ENCODE data around the gene BBC3.

Gene BBC3

GRCh38 chr19:47239610-47240296 is 8.8 kb upstream of the BBC3 start:
- peak; percentile 19 to 71 for DNase-seq (ENCODE audit: low read depth in 2 of 2)
- no peak for TF ChIP-seq CTCF (IDR thresholded peaks at IDR 0.05; ENCODE audit: low read depth, low read length)
- peak overlapping the region; percentile 15 to 24 for H3K4me3 ChIP-seq (replicated peaks in 1 of 2; ENCODE audit: low read depth in 2 of 2, low read length in 2 of 2)

- peak in 1 of 2 donors; percentile 9 for DNase-seq (ENCODE audit: low read depth in 2 of 2)
- no peak for TF ChIP-seq CTCF (IDR thresholded peaks at IDR 0.05; ENCODE audit: low read depth, low read length)
- peak overlapping the region in 1 of 2 donors; percentile 14 for H3K4me3 ChIP-seq (replicated peaks in 1 of 2; ENCODE audit: low read depth in 2 of 2, low read length in 2 of 2)
Measured at GRCh38 chr19:47239152-47239551, 8.2 kb upstream of the BBC3 start.

- DNase-seq (ENCODE audit: low read depth in 2 of 2) = no peak
- H3K4me3 ChIP-seq (replicated peaks in 1 of 2; ENCODE audit: low read depth in 2 of 2, low read length in 2 of 2) = no peak overlapping the region
- TF ChIP-seq CTCF (IDR thresholded peaks at IDR 0.05; ENCODE audit: low read depth, low read length) = no peak
Measured at GRCh38 chr19:47236072-47236675, 5.2 kb upstream of the BBC3 start.

GRCh38 chr19:47232422-47233211 is 1.6 kb upstream of the BBC3 start:
- TF ChIP-seq CTCF (IDR thresholded peaks at IDR 0.05; ENCODE audit: low read depth, low read length) = no peak
- H3K4me3 ChIP-seq (replicated peaks in 1 of 2; ENCODE audit: low read depth in 2 of 2, low read length in 2 of 2) = peak overlapping the region; percentile 8 to 63
- DNase-seq (ENCODE audit: low read depth in 2 of 2) = peak; percentile 52 to 81

GRCh38 chr19:47231215-47232054 is 436 bp upstream of the BBC3 start:
- DNase-seq (ENCODE audit: low read depth in 2 of 2) = peak; percentile 87 to 90
- no peak for TF ChIP-seq CTCF (IDR thresholded peaks at IDR 0.05; ENCODE audit: low read depth, low read length)
- peak overlapping the region; percentile 41 to 96 for H3K4me3 ChIP-seq (replicated peaks in 1 of 2; ENCODE audit: low read depth in 2 of 2, low read length in 2 of 2)

All from cardiac fibroblast (primary cell).